Sigmoid colon (tissue), 7 donors: Measurements from ENCODE around the gene C12orf43. TPM values are rescaled to one million over a fixed set of nuclear protein-coding genes. Genes with fewer than 3 reads are reported as not detected.
"Not testable (repeated sequence)": the region's sequence is repeated elsewhere in the genome, so short reads cannot be mapped to it uniquely, and the experiment has no call there.

Source experiments
- DNase-seq: peaks from one replicate; pipeline ENCODE4 v3.0.0-alpha.2; 2019
- H3K27ac ChIP-seq, 4 donors: fragments of 200-600 bp; sonication (generic); one replicate each; pipeline ENCODE4 v1.5.1; 2016 to 2019; ENCODE audit warnings: mild to moderate bottlenecking in 1 of 4
- H3K27me3 ChIP-seq, 3 donors: fragments of 200-600 bp; sonication (generic); one replicate each; pipeline ENCODE4 v1.5.1; 2019; ENCODE audit warnings: mild to moderate bottlenecking in 1 of 3
- H3K36me3 ChIP-seq, 4 donors: fragments of 200-600 bp; sonication (generic); one replicate each; pipeline ENCODE4 v1.5.1; 2016 to 2019
- H3K4me1 ChIP-seq, 4 donors: fragments of 200-600 bp; sonication (generic); one replicate each; pipeline ENCODE4 v1.5.1; 2017 to 2019
- H3K4me3 ChIP-seq, 4 donors: fragments of 200-600 bp; sonication (generic); one replicate each; pipeline ENCODE4 v1.5.1; 2017 to 2019; ENCODE audit warnings: mild to moderate bottlenecking in 2 of 4, moderate library complexity in 1 of 4
- H3K9me3 ChIP-seq, 4 donors: fragments of 200-600 bp in 3 of 4; sonication (generic) in 3 of 4; one replicate each; pipeline versions ENCODE4 v1.5.1 to v1.6.1; 2013 to 2019
- CTCF ChIP-seq, 4 experiments: fragments of 450-650 bp in 3 of 4; fragments of 200-600 bp in 1 of 4; IDR thresholded peaks; one replicate each; pipeline ENCODE4 v1.5.1; 2016 to 2019; ENCODE audit warnings: antibody characterized with exemption in 4 of 4, mild to moderate bottlenecking in 3 of 4, moderate library complexity in 2 of 4
- EP300 ChIP-seq, 4 donors: sonication (generic); formaldehyde crosslinking; IDR thresholded peaks; one replicate each; pipeline ENCODE4 v1.6.1; 2017; ENCODE audit warnings: antibody characterized with exemption in 4 of 4
- POLR2A ChIP-seq, 2 donors: fragments of 450-650 bp; IDR thresholded peaks; one replicate each; pipeline ENCODE4 v1.6.1; 2016; ENCODE audit warnings: antibody characterized with exemption in 2 of 2, mild to moderate bottlenecking in 2 of 2, moderate library complexity in 2 of 2
- POLR2AphosphoS5 ChIP-seq, 4 donors: sonication (generic); formaldehyde crosslinking; IDR thresholded peaks; one replicate each; pipeline ENCODE4 v1.6.1; 2017; ENCODE audit warnings: antibody characterized with exemption in 4 of 4
- WGBS, 2 donors: extraction: QIAGEN DNeasy Blood & Tissue Kit; methylation state at CpG; one replicate each; pipeline ENCODE4 v1.1.7; 2013; 5-methylcytosine and 5-hydroxymethylcytosine counted together
- intact Hi-C: fragments of 100-400 bp; cut with DNase I; formaldehyde crosslinking; loops from one replicate; pipeline ENCODE4 v1.15.1; 2023
- polyA plus RNA-seq, 3 donors: library from polyadenylated mRNA; stranded (reverse); fragments of 200-250 nt; gene quantifications; one replicate each; pipeline ENCODE4 v1.2.3, GENCODE V29; 2013
- total RNA-seq, 4 donors: library from RNA; depleted of rRNA; stranded (reverse); fragments of >200 nt; gene quantifications; one replicate each; pipeline ENCODE4 v1.1.0, GENCODE V29; 2016
- donor health status: healthy with polysubstance abuse.
- donor health status: Bipolar disorder and iron deficiency.
- donor health status: healthy.

C12orf43 gene
- total RNA-seq = 10 to 100 TPM; 12.5 to 25.8 (median 14.5) TPM
- polyA plus RNA-seq = 10 to 100 TPM in 1 of 3 donors, 1 to 10 TPM in 2; 7.9 to 11.6 (median 8.4) TPM

DNA sequence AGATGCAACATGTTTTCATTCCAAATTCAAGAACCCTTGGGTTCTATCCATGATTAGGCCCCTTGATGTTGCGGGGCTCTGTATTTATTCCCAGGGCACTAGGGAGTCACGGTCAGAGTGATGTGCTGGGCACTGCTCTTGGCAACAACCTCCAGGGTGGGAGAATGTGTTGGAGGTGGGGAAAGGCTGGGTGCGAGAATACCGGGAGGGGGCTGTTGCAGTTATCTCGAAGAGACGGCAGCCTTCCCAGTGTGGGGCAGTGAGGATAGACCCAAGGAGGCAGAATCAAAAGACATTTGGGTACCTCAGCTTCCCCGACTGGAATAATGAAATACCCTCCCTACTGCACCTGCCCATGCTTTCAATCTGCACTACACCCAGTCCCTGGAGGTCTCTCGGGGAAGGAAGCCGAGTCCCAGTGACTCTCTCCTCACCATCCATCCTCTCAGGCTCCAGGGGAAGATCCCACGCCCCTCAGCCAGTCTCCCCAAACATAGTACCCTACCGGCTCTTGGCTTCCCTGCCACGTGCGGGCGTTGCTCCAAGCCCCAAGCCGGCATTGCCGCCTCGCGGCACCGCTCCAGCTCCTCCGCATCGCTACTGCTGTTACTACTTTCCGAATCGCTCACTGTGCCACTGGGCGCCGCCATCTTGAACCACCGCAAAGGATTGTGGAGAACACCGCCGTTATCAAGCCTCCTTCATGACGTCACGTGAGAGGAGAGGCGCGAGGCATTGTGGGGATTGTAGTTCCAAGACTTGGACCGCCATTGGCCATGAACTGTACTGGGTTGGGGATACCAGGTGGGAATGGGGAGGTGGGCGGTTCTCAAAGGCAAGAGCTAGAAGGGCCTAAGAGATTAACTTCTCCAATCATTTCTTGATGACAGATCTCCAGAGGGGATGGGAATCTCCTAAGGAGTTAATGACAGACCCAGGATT lies at the start of gene C12orf43:
C12orf43 (minus strand) TSS at position 663 of the 942 bp plus-strand sequence; CDS start at position 650, 13 bp downstream.
- no peaks in the 10 kb centered on the region for H3K27me3 ChIP-seq
- TF ChIP-seq CTCF (IDR thresholded peaks at IDR 0.05) (no peak), POLR2AphosphoS5 (IDR thresholded peaks at IDR 0.05) (peak in 3 of 4 donors; percentile 53 to 83 (median 61)), EP300 (IDR thresholded peaks at IDR 0.05) (peak in 1 of 4 donors; percentile 5), POLR2A (IDR thresholded peaks at IDR 0.05) (no peak)
- H3K9me3 ChIP-seq = no peaks in the 10 kb centered on the region
- peaks cover 0 to 9% (median 0%) of the 10 kb centered on the region in 4 donors for H3K36me3 ChIP-seq
- intact Hi-C loops = no loop called here
- H3K27ac ChIP-seq = peak within 1 kb of the TSS; percentile 69 to 80 (median 74)
- peak; percentile 95 for DNase-seq
- peak within 1 kb of the TSS; percentile 55 to 92 (median 76) for H3K4me3 ChIP-seq
- H3K4me1 ChIP-seq = peaks cover 0 to 12% (median 7%) of the 10 kb centered on the region in 4 donors
- 1% methylated on average over 34 of the region's 34 CpGs for WGBS, 2 donors

DNA sequence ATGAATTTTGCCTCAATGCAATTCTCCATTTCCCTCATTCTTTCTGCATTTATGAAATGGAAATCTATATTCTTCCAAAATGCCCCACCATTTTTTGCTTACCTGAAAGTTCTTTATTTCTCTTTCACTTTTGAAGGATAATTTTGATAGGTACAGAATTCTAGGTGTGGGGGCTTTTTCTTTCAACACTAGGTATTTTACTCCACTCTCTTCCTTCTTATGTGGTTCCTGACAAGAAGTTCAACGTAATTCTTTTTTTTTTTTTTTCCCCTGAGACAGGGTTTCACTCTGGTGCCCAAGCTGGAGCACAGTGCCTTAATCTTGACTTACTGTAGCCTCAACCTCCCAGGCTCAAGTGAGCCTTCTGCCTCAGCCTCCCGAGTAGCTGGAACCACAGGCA lies 49.1 kb upstream of the C12orf43 start:
- no peak for DNase-seq
- Histone ChIP-seq H3K27ac (no peak overlapping the region), H3K27me3 (peaks cover 0 to 7% (median 0%) of the 10 kb centered on the region in 3 donors), H3K36me3 (no peaks in the 10 kb centered on the region), H3K9me3 (no peaks in the 10 kb centered on the region), H3K4me3 (no peak overlapping the region), H3K4me1 (peaks cover 0 to 4% (median 2%) of the 10 kb centered on the region in 4 donors)
- 60 to 65% methylated on average over 2 of the region's 2 CpGs for WGBS, 2 donors
- intact Hi-C loops = no loop called here
- TF ChIP-seq POLR2A (IDR thresholded peaks at IDR 0.05) (no peak), POLR2AphosphoS5 (IDR thresholded peaks at IDR 0.05) (no peak), CTCF (IDR thresholded peaks at IDR 0.05) (no peak), EP300 (IDR thresholded peaks at IDR 0.05) (no peak)

GRCh38 chr12:121064586-121064985 lies 48.3 kb upstream of the C12orf43 start:
- H3K9me3 ChIP-seq, H3K4me3 ChIP-seq, DNase-seq, H3K4me1 ChIP-seq, H3K36me3 ChIP-seq, H3K27ac ChIP-seq, H3K27me3 ChIP-seq, intact Hi-C loops: not testable (repeated sequence)
- WGBS, 2 donors = 94 to 95% methylated on average over 12 of the region's 12 CpGs

- intact Hi-C loops = no loop called here
- H3K4me3 ChIP-seq = no peak overlapping the region
- no peak overlapping the region for H3K27ac ChIP-seq
- 91 to 98% methylated on average over 1 of the region's 1 CpG for whole genome bisulfite sequencing, 2 donors
- TF ChIP-seq EP300 (IDR thresholded peaks at IDR 0.05) (no peak), POLR2A (IDR thresholded peaks at IDR 0.05) (no peak), POLR2AphosphoS5 (IDR thresholded peaks at IDR 0.05) (no peak), CTCF (IDR thresholded peaks at IDR 0.05) (no peak)
- peaks cover 0 to 7% (median 0%) of the 10 kb centered on the region in 3 donors for H3K27me3 ChIP-seq
- peaks cover 0 to 9% (median 3%) of the 10 kb centered on the region in 4 donors for H3K4me1 ChIP-seq
- DNase-seq = no peak
- no peaks in the 10 kb centered on the region for H3K9me3 ChIP-seq
- H3K36me3 ChIP-seq = no peaks in the 10 kb centered on the region
Observed at GRCh38 chr12:121064116-121064515, 47.8 kb upstream of the C12orf43 start.

DNA sequence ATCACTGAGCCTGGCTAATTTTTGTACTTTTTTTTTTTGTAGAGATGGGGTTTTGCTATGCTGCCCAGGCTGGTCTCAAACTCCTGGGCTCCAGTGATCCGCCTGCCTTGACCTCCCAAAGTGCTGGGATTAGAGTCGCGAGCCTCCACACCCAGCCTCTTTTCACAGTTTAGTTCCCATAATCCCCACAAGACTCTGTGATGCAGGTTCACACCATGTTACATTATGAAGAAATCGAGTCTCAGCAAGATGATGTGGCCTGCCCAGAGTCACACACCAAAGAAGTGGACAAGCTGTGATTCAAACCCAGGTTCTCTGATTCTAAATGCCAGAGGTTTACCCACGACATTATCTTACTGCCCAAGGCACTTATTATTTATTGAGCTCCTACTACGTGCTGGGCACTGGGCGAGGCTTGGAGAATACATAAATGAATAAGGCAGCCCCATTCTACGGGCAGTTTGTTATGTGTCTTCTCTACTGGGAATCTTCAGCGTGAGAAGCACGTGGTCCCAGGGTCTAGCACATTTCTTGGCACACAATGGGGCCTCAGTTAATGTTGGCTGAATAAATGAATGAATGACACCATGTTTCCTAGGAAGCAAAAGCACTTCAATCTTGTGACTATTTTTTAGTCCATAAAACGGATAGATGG lies 46.2 kb upstream of the C12orf43 start:
- TF ChIP-seq EP300 (IDR thresholded peaks at IDR 0.05) (no peak), POLR2AphosphoS5 (IDR thresholded peaks at IDR 0.05) (no peak), POLR2A (IDR thresholded peaks at IDR 0.05) (no peak), CTCF (IDR thresholded peaks at IDR 0.05) (no peak)

More for the DNA sequence above, 46.2 kb upstream of the C12orf43 start:
- peaks cover 0 to 9% (median 3%) of the 10 kb centered on the region in 4 donors for H3K4me1 ChIP-seq
- WGBS, 2 donors = 86 to 91% methylated on average over 11 of the region's 11 CpGs
- DNase-seq = no peak
- H3K27me3 ChIP-seq = peaks cover 0 to 7% (median 0%) of the 10 kb centered on the region in 3 donors
- H3K9me3 ChIP-seq = no peaks in the 10 kb centered on the region
- H3K36me3 ChIP-seq = no peaks in the 10 kb centered on the region
- intact Hi-C loops = no loop called here
- no peak overlapping the region for H3K27ac ChIP-seq
- no peak overlapping the region for H3K4me3 ChIP-seq
